ENCODE measurements around the gene PPAN.

Gene PPAN

DNA sequence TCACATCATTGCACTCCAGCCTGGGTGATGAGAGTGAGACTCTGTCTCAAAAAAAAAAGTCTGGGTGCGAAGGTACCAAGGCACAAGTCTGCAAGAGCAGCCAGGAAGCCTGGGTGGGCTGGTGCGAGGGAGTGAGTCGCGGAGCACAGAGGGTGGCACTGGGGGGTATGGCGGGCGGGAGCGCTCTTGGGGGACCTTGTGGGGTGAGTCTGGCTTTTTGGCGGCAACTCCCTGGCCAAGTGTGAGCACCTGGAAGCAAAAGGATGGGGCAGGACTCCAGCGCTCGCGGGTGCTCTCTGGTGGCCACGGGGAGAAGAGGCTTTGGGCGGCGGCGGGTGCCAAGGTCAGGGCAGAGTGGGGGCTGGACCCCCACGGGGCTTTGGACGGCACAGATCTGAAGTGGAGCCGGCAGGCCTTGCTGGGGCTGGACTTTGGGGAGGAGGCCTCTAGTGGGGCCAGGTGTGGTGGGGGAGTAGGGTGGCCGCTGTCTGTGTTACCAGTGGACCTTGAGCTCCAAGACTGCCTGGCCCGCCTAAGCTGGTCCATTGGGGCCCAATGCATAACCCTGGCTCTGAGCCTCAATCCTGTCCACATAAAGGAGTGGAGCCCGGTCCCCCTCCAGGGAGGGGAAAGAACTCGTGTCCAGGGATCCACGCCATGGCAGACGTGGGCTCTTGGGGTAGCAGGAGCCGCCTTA is 6.9 kb downstream of the PPAN start:
- DNase-seq (ENCODE audit: low read depth in 1 of 2, low spot score in 1 of 2): peak in 1 of 2 donors; percentile 62

DNA sequence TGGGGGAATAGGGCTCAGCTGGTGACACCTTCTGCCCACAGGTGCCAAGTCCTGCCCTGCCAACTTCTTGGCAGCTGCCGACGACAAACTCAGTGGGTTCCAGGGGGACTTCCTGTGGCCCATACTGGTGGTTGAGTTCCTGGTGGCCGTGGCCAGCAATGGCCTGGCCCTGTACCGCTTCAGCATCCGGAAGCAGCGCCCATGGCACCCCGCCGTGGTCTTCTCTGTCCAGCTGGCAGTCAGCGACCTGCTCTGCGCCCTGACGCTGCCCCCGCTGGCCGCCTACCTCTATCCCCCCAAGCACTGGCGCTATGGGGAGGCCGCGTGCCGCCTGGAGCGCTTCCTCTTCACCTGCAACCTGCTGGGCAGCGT is 7.4 kb downstream of the PPAN start:
- DNase-seq (ENCODE audit: low read depth in 1 of 2, low spot score in 1 of 2): peak in 1 of 2 donors; percentile 24

GRCh38 chr19:10113964-10114650 is 7.9 kb downstream of the PPAN start:
- peak in 1 of 2 donors; percentile 32 for DNase-seq (ENCODE audit: low read depth in 1 of 2, low spot score in 1 of 2)

DNA sequence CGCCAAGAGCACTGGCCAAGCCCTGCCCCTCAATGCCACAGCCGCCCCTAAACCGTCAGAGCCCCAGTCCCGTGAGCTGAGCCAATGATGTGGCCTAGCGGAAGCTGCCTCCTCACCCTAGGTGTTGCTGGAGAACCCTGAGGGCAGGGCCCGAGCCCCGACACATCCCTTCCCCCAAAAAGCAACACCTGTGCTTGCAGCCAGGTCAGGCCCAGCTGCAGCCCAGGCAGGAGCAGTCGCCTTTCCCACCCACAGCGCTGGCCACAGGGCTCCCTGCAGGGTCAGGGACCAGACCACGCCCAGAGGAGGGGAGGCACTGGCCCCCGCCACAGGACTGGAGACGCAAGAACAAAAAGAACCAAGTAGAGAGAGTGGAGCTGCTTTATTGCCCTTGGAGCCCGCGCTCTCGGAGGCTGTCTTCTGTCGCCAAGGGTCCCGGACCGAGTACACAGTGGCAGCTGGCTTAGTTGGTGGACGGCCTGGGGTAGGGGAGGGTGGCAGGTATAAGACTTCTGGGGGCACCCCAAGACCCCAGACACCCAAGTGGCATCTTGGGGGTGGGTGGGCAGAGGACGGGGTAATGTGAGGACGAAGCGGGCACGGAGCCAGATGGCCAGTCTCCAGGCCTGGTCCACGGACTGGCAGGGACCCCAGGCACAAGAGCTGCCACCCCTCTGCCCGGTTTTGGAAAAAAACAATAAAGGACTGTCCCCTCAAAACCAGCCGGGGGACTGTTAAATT is 8.7 kb downstream of the PPAN start:
- DNase-seq (ENCODE audit: low read depth in 1 of 2, low spot score in 1 of 2): peak in 1 of 2 donors; percentile 24

GRCh38 chr19:10115392-10116084 is 9.4 kb downstream of the PPAN start:
- no peak for DNase-seq (ENCODE audit: low read depth in 1 of 2, low spot score in 1 of 2)

DNA sequence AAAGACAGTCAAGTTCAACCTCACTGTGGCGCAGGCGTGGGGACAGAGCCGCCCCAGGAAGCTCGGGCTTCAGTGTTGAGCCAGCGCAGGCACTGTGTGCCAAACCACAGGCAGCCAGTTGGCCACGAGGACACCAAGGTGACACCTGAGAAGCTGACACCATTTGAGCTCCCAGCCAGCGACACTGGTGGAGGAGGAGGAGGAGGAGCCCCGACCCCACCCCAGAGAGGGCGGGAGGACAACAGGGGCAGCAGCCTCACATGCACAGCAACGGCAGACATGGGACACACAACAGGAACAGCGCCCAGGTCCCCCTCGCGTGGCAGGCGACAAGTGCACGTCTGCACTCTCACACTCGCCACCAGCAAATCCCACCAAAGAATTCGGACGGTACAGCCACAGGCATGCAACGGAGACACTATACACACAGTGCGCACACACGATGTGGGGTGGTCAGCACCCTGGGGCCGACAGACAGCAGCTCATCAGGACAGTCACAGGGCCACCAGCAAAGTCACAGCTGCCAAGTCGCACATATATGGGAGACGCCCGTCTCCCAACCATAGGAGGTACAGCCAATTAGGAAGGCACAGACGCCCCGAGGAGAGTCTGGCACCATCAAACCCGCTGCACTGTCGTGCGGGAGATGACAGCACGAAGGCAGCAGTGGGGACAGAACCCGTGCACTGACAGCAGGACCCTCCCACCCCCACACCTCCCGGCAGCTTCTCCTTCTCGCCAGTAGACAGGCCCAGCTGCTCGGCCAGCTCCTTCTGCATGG is 10.1 kb downstream of the PPAN start:
- no peak for DNase-seq (ENCODE audit: low read depth in 1 of 2, low spot score in 1 of 2)

GRCh38 chr19:10116866-10117616 is 10.9 kb downstream of the PPAN start:
- DNase-seq (ENCODE audit: low read depth in 1 of 2, low spot score in 1 of 2): no peak

DNA sequence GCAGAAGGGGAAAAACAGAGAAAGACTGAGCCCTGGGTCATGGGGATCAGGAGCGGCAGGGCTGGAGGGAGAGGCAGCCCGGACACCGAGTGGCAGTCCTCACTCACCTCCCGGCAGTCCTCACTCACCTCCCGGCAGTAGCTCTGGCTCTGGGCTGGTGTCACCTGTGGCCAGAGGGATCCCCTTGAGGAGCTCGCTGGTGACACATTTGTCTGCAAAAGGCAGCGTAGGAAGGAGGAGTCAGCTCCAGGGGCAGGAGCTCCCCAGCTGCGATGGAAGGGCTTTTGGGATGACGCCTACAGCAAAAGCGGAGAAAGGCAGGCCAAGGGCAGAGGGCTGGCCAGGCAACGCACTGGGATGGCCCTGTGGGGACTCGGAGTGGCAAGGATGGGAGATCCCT is 12.8 kb downstream of the PPAN start:
- DNase-seq (ENCODE audit: low read depth in 1 of 2, low spot score in 1 of 2): no peak

GRCh38 chr19:10120538-10121189 is 14.5 kb downstream of the PPAN start:
- DNase-seq (ENCODE audit: low read depth in 1 of 2, low spot score in 1 of 2): no peak

- no peak for DNase-seq (ENCODE audit: low read depth in 1 of 2, low spot score in 1 of 2)
These were observed 15.9 kb downstream of the PPAN start for GRCh38 chr19:10122045-10122444.

DNA sequence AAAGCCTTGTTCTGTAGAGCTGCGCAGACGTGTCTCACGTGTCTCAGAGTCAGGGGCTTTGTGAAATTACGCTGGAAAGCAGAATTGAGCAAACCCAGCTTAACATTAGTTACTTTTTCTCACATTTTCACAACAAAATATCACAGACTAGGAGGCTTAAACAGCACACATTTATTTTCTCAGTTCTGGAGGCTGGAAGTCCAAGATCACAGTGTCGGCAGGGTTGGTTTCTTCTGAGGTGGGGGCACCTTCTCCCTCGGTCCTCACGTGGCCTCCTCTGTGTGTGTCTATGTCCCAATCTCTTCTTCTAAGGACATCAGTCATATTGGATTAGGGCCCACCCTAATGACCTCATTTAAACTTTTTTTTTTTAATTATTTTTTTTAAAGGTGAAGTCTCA is 18.3 kb downstream of the PPAN start:
- no peak for DNase-seq (ENCODE audit: low read depth in 1 of 2, low spot score in 1 of 2)

- DNase-seq (ENCODE audit: low read depth in 1 of 2, low spot score in 1 of 2): no peak
These were observed 20.1 kb downstream of the PPAN start for GRCh38 chr19:10126213-10126639.

GRCh38 chr19:10132905-10133304 is 26.7 kb downstream of the PPAN start:
- no peak for DNase-seq (ENCODE audit: low read depth in 1 of 2, low spot score in 1 of 2)

GRCh38 chr19:10133596-10133995 is 27.4 kb downstream of the PPAN start:
- no peak for DNase-seq (ENCODE audit: low read depth in 1 of 2, low spot score in 1 of 2)

GRCh38 chr19:10134040-10134439 is 27.9 kb downstream of the PPAN start:
- DNase-seq (ENCODE audit: low read depth in 1 of 2, low spot score in 1 of 2): no peak

- no peak for DNase-seq (ENCODE audit: low read depth in 1 of 2, low spot score in 1 of 2)
These were observed 29.6 kb downstream of the PPAN start for GRCh38 chr19:10135551-10136334.

DNA sequence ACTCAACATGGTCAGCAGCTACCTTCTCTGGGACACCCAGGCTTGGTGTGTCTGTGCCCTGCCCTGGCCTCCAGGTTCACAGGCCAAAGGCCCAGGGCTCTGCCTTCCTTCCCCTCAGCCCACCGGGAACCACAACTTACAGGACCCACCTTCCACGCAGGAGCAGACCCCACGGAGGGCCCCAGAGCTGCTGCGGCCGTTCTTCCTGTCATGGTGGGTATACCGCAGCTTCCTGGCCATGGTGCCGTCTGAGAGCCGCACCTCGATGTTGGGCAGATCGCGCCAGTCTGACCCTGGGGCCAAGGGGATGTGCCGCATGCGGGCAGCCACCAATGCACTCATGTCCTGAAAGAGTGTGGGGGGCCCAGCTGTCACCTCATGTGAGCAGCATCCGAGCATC is 30.8 kb downstream of the PPAN start:
- DNase-seq (ENCODE audit: low read depth in 1 of 2, low spot score in 1 of 2): no peak

DNA sequence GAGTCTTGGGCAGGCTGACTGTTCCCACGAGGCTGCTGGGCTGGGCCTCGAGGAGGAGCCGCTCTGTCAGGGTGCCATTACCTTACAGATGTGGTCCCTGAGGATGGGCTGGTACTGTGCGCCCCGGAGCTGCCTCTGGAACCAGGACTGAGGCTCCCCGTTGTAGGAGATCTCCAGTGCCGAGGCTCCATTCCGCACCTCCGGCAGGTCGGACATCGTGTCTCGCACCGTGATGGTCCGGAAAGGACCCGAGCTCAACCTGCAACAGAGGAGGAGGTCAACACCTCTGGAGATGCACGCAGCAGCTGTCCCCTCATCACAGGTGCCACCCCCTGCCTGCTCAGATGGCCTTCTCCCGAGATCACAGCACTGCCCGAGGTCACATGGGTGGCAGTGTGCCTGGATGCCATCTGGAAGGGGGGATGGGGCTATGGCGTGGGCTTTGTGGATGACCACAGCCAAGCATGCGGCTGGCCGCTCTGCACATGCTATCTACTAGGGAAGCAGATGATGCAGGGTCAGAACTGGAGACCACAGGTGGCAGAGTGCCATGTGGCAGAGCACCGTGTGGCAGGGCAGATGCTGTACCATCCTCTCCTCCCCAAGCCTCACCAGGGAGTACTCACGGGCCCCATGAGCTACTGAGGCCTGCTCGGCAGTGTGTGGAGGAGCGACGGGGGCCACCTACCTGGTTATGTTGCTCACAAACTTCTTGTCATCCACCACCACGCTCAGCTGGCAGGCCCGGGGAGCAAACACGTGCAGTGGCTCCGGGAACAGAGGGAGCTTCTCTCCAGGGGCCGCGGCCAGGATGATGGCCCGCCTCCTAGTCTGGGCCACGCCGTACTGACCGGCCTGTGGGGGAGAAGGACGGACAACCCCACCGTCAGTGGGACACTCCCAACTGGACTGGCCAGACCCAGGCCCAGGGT is 31.9 kb downstream of the PPAN start:
- no peak for DNase-seq (ENCODE audit: low read depth in 1 of 2, low spot score in 1 of 2)

All from activated CD4-positive, alpha-beta T cell treated with anti-CD3 and anti-CD28 coated beads, Interleukin-2, amount 50 U/mL, for 24 hours (primary cell).